Measurements from ENCODE around the gene BIK. TPM values are rescaled to one million over a fixed set of nuclear protein-coding genes. Genes with fewer than 3 reads are reported as not detected.

The BIK gene
- 0.86 and 1.1 TPM in 2 replicates for total RNA-seq (2014; rRNA removed; shearing (Covaris generic))

GRCh38 chr22:43110444-43110926 is at the start of gene BIK:
Gene BIK (plus strand): TSS chr22:43110750. CDS start chr22:43124023, 13,273 bp downstream.
- peak; percentile 47 for DNase-seq (ENCODE audit: low read depth)

- DNase-seq (ENCODE audit: low read depth) = no peak
Observed at GRCh38 chr22:43066134-43066533, 44.4 kb upstream of the BIK start.

- peak; percentile 91 for DNase-seq (ENCODE audit: low read depth)
Observed at GRCh38 chr22:43066844-43067385, 43.6 kb upstream of the BIK start.

GRCh38 chr22:43077121-43077877 is 33.3 kb upstream of the BIK start:
- DNase-seq (ENCODE audit: low read depth) = no peak

- peak; percentile 15 for DNase-seq (ENCODE audit: low read depth)
Observed at GRCh38 chr22:43078522-43078921, 32.0 kb upstream of the BIK start.

- DNase-seq (ENCODE audit: low read depth) = no peak
Observed at GRCh38 chr22:43079742-43080141, 30.8 kb upstream of the BIK start.

GRCh38 chr22:43080616-43081015 is 29.9 kb upstream of the BIK start:
- DNase-seq (ENCODE audit: low read depth) = peak; percentile 72

GRCh38 chr22:43081968-43082367 is 28.6 kb upstream of the BIK start:
- peak; percentile 56 for DNase-seq (ENCODE audit: low read depth)

GRCh38 chr22:43085658-43086606 is 24.6 kb upstream of the BIK start:
- DNase-seq (ENCODE audit: low read depth) = no peak

- DNase-seq (ENCODE audit: low read depth) = peak; percentile 21
Observed at GRCh38 chr22:43088627-43088983, 21.9 kb upstream of the BIK start.

GRCh38 chr22:43088984-43089717 is 21.4 kb upstream of the BIK start, which contains the start of gene TTLL1:
Gene TTLL1 (minus strand): TSS chr22:43089391. CDS start chr22:43075586, 13,805 bp downstream.
- DNase-seq (ENCODE audit: low read depth) = peak; percentile 85

- DNase-seq (ENCODE audit: low read depth) = peak; percentile 88
Observed at GRCh38 chr22:43090130-43090789, 20.3 kb upstream of the BIK start.

- no peak for DNase-seq (ENCODE audit: low read depth)
Observed at GRCh38 chr22:43092085-43092484, 18.5 kb upstream of the BIK start.

- DNase-seq (ENCODE audit: low read depth) = peak; percentile 70
Observed at GRCh38 chr22:43094085-43094484, 16.5 kb upstream of the BIK start.

- DNase-seq (ENCODE audit: low read depth) = no peak
Observed at GRCh38 chr22:43094551-43094950, 16.0 kb upstream of the BIK start.

GRCh38 chr22:43096420-43096819 is 14.1 kb upstream of the BIK start:
- DNase-seq (ENCODE audit: low read depth) = no peak

- DNase-seq (ENCODE audit: low read depth) = no peak
Observed at GRCh38 chr22:43098356-43098755, 12.2 kb upstream of the BIK start.

- DNase-seq (ENCODE audit: low read depth) = no peak
Observed at GRCh38 chr22:43099095-43099494, 11.5 kb upstream of the BIK start.

GRCh38 chr22:43100225-43100624 is 10.3 kb upstream of the BIK start:
- peak; percentile 52 for DNase-seq (ENCODE audit: low read depth)

GRCh38 chr22:43101306-43101705 is 9.2 kb upstream of the BIK start:
- DNase-seq (ENCODE audit: low read depth) = no peak

All from M059J (cell line).